ENCODE measurements around the gene MAP3K4.
"Not testable (repeated sequence)": the region's sequence is repeated elsewhere in the genome, so short reads cannot be mapped to it uniquely, and the experiment has no call there.

Gene MAP3K4

GRCh38 chr6:160960839-160961238 lies 30.7 kb upstream of the MAP3K4 start:
- Histone ChIP-seq H3K4me1 (ENCODE audit: control insufficient read depth, insufficient read depth, low read length) (no peaks in the 10 kb centered on the region), H3K4me3 (ENCODE audit: low read length) (no peak overlapping the region)

GRCh38 chr6:160962835-160963623 lies 28.5 kb upstream of the MAP3K4 start:
- Histone ChIP-seq H3K4me1 (ENCODE audit: control insufficient read depth, insufficient read depth, low read length) (no peaks in the 10 kb centered on the region), H3K27me3 (ENCODE audit: control insufficient read depth, insufficient read depth, low read length) (no peaks in the 10 kb centered on the region), H3K9me3 (ENCODE audit: control insufficient read depth, low read length) (no peaks in the 10 kb centered on the region), H3K9ac (ENCODE audit: low read length) (no peak overlapping the region), H3K36me3 (ENCODE audit: control insufficient read depth, insufficient read depth, low read length) (no peaks in the 10 kb centered on the region), H3K4me3 (ENCODE audit: low read length) (no peak overlapping the region)

More at GRCh38 chr6:160960839-160961238, 30.7 kb upstream of the MAP3K4 start:
- H3K9ac ChIP-seq (ENCODE audit: low read length) = no peak overlapping the region
- no peaks in the 10 kb centered on the region for H3K27me3 ChIP-seq (ENCODE audit: control insufficient read depth, insufficient read depth, low read length)
- no peaks in the 10 kb centered on the region for H3K36me3 ChIP-seq (ENCODE audit: control insufficient read depth, insufficient read depth, low read length)
- H3K9me3 ChIP-seq (ENCODE audit: control insufficient read depth, low read length) = no peaks in the 10 kb centered on the region

GRCh38 chr6:160963651-160964050 lies 27.9 kb upstream of the MAP3K4 start:
- Histone ChIP-seq H3K9me3 (ENCODE audit: control insufficient read depth, low read length) (no peaks in the 10 kb centered on the region), H3K36me3 (ENCODE audit: control insufficient read depth, insufficient read depth, low read length) (no peaks in the 10 kb centered on the region), H3K4me3 (ENCODE audit: low read length) (no peak overlapping the region), H3K9ac (ENCODE audit: low read length) (no peak overlapping the region), H3K27me3 (ENCODE audit: control insufficient read depth, insufficient read depth, low read length) (no peaks in the 10 kb centered on the region), H3K4me1 (ENCODE audit: control insufficient read depth, insufficient read depth, low read length) (no peaks in the 10 kb centered on the region)

- no peak overlapping the region for H3K9ac ChIP-seq (ENCODE audit: low read length)
- no peaks in the 10 kb centered on the region for H3K4me1 ChIP-seq (ENCODE audit: control insufficient read depth, insufficient read depth, low read length)
- no peaks in the 10 kb centered on the region for H3K36me3 ChIP-seq (ENCODE audit: control insufficient read depth, insufficient read depth, low read length)
- H3K9me3 ChIP-seq (ENCODE audit: control insufficient read depth, low read length) = no peaks in the 10 kb centered on the region
- H3K27me3 ChIP-seq (ENCODE audit: control insufficient read depth, insufficient read depth, low read length) = no peaks in the 10 kb centered on the region
- no peak overlapping the region for H3K4me3 ChIP-seq (ENCODE audit: low read length)
Measured at GRCh38 chr6:160965893-160966292, 25.7 kb upstream of the MAP3K4 start.

GRCh38 chr6:160966493-160967229 lies 24.9 kb upstream of the MAP3K4 start:
- Histone ChIP-seq H3K36me3 (ENCODE audit: control insufficient read depth, insufficient read depth, low read length) (no peaks in the 10 kb centered on the region), H3K9ac (ENCODE audit: low read length) (no peak overlapping the region), H3K4me1 (ENCODE audit: control insufficient read depth, insufficient read depth, low read length) (no peaks in the 10 kb centered on the region), H3K9me3 (ENCODE audit: control insufficient read depth, low read length) (no peaks in the 10 kb centered on the region), H3K4me3 (ENCODE audit: low read length) (no peak overlapping the region), H3K27me3 (ENCODE audit: control insufficient read depth, insufficient read depth, low read length) (no peaks in the 10 kb centered on the region)

- H3K9ac ChIP-seq (ENCODE audit: low read length) = no peak overlapping the region
- H3K9me3 ChIP-seq (ENCODE audit: control insufficient read depth, low read length) = no peaks in the 10 kb centered on the region
- H3K4me1 ChIP-seq (ENCODE audit: control insufficient read depth, insufficient read depth, low read length) = no peaks in the 10 kb centered on the region
- no peak overlapping the region for H3K4me3 ChIP-seq (ENCODE audit: low read length)
- no peaks in the 10 kb centered on the region for H3K27me3 ChIP-seq (ENCODE audit: control insufficient read depth, insufficient read depth, low read length)
- H3K36me3 ChIP-seq (ENCODE audit: control insufficient read depth, insufficient read depth, low read length) = no peaks in the 10 kb centered on the region
Measured at GRCh38 chr6:160967351-160967750, 24.2 kb upstream of the MAP3K4 start.

GRCh38 chr6:160967833-160968232 lies 23.7 kb upstream of the MAP3K4 start:
- Histone ChIP-seq H3K9ac (ENCODE audit: low read length) (no peak overlapping the region), H3K4me1 (ENCODE audit: control insufficient read depth, insufficient read depth, low read length) (no peaks in the 10 kb centered on the region), H3K9me3 (ENCODE audit: control insufficient read depth, low read length) (no peaks in the 10 kb centered on the region), H3K27me3 (ENCODE audit: control insufficient read depth, insufficient read depth, low read length) (no peaks in the 10 kb centered on the region), H3K4me3 (ENCODE audit: low read length) (no peak overlapping the region), H3K36me3 (ENCODE audit: control insufficient read depth, insufficient read depth, low read length) (no peaks in the 10 kb centered on the region)

- Histone ChIP-seq H3K9me3 (ENCODE audit: control insufficient read depth, low read length) (no peaks in the 10 kb centered on the region), H3K4me3 (ENCODE audit: low read length) (no peak overlapping the region), H3K27me3 (ENCODE audit: control insufficient read depth, insufficient read depth, low read length) (no peaks in the 10 kb centered on the region), H3K36me3 (ENCODE audit: control insufficient read depth, insufficient read depth, low read length) (no peaks in the 10 kb centered on the region), H3K9ac (ENCODE audit: low read length) (no peak overlapping the region), H3K4me1 (ENCODE audit: control insufficient read depth, insufficient read depth, low read length) (no peaks in the 10 kb centered on the region)
Measured at GRCh38 chr6:160971171-160971570, 20.4 kb upstream of the MAP3K4 start.

GRCh38 chr6:160972111-160972510 lies 19.5 kb upstream of the MAP3K4 start:
- Histone ChIP-seq H3K9ac (ENCODE audit: low read length) (no peak overlapping the region), H3K4me1 (ENCODE audit: control insufficient read depth, insufficient read depth, low read length) (no peaks in the 10 kb centered on the region), H3K4me3 (ENCODE audit: low read length) (no peak overlapping the region), H3K27me3 (ENCODE audit: control insufficient read depth, insufficient read depth, low read length) (no peaks in the 10 kb centered on the region), H3K36me3 (ENCODE audit: control insufficient read depth, insufficient read depth, low read length) (no peaks in the 10 kb centered on the region), H3K9me3 (ENCODE audit: control insufficient read depth, low read length) (no peaks in the 10 kb centered on the region)

- not testable (repeated sequence) for H3K9ac ChIP-seq (ENCODE audit: low read length); H3K9me3 ChIP-seq (ENCODE audit: control insufficient read depth, low read length); H3K4me3 ChIP-seq (ENCODE audit: low read length); H3K4me1 ChIP-seq (ENCODE audit: control insufficient read depth, insufficient read depth, low read length); H3K27me3 ChIP-seq (ENCODE audit: control insufficient read depth, insufficient read depth, low read length); H3K36me3 ChIP-seq (ENCODE audit: control insufficient read depth, insufficient read depth, low read length)
Measured at GRCh38 chr6:160972594-160972993, 19.0 kb upstream of the MAP3K4 start.

- H3K4me1 ChIP-seq (ENCODE audit: control insufficient read depth, insufficient read depth, low read length) = no peaks in the 10 kb centered on the region
- no peaks in the 10 kb centered on the region for H3K27me3 ChIP-seq (ENCODE audit: control insufficient read depth, insufficient read depth, low read length)
- H3K9me3 ChIP-seq (ENCODE audit: control insufficient read depth, low read length) = no peaks in the 10 kb centered on the region
- H3K4me3 ChIP-seq (ENCODE audit: low read length) = no peak overlapping the region
- H3K36me3 ChIP-seq (ENCODE audit: control insufficient read depth, insufficient read depth, low read length) = no peaks in the 10 kb centered on the region
- no peak overlapping the region for H3K9ac ChIP-seq (ENCODE audit: low read length)
Measured at GRCh38 chr6:160973311-160974250, 18.0 kb upstream of the MAP3K4 start.
